CD4-positive, alpha-beta T cell (primary cell): Measurements from ENCODE around the gene AUTS2. TPM values are rescaled to one million over a fixed set of nuclear protein-coding genes. Genes with fewer than 3 reads are reported as not detected.

Source experiments
- ATAC-seq: fragments of 200-7000 bp; cut with Tn5 transposase; one replicate; pipeline ENCODE4 v1.10.0; 2022; ENCODE audit warnings: mild to moderate bottlenecking; ENCODE audit not compliant: poor library complexity
- CTCF ChIA-PET: fragments of 350-600 bp; sonication (Branson Sonifier 250); formaldehyde crosslinking; loops from one replicate; lab custom pipeline; 2021; ENCODE audit warnings: antibody characterized with exemption, inconsistent platforms; lab: Charles Lee
- POLR2A ChIA-PET: fragments of 350-600 bp; sonication (Branson Sonifier 250); formaldehyde crosslinking; loops from one replicate; lab custom pipeline; 2021; ENCODE audit warnings: antibody characterized with exemption, inconsistent platforms; lab: Charles Lee
- DNase-seq, 14 experiments: peaks; one replicate each; pipeline ENCODE4 v3.0.0-alpha.2; 2013 to 2020; ENCODE audit warnings: mixed read lengths in 2 of 14
- H3K27ac ChIP-seq, 2 donors: one replicate each; pipeline versions ENCODE4 v1.5.1 to v1.7.0; 2013; ENCODE audit warnings: low read length in 2 of 2, low read depth in 1 of 2, mild to moderate bottlenecking in 1 of 2
- H3K27me3 ChIP-seq, 2 experiments: 1 replicate in 1 of 2; 2 replicates in 1 of 2; pipeline versions ENCODE4 v1.6.1 to v1.7.0; 2013; ENCODE audit warnings: low read length in 2 of 2, control low read depth in 1 of 2, mild to moderate bottlenecking in 1 of 2, moderate library complexity in 1 of 2; ENCODE audit not compliant: insufficient read depth in 2 of 2, control insufficient read depth in 1 of 2
- H3K36me3 ChIP-seq: one replicate; pipeline ENCODE4 v1.6.1; 2013; ENCODE audit warnings: low read length, control low read depth; ENCODE audit not compliant: insufficient read depth
- H3K4me1 ChIP-seq: one replicate; pipeline ENCODE4 v1.6.1; 2013; ENCODE audit warnings: low read length, control low read depth; ENCODE audit not compliant: insufficient read depth
- H3K4me3 ChIP-seq: one replicate; pipeline ENCODE4 v1.5.1; 2013; ENCODE audit warnings: mild to moderate bottlenecking, low read length, moderate library complexity
- H3K9me3 ChIP-seq, 2 experiments: 1 replicate in 1 of 2; 2 replicates in 1 of 2; pipeline versions ENCODE4 v1.6.1 to v1.7.0; 2013; ENCODE audit warnings: low read length in 2 of 2, mild to moderate bottlenecking in 2 of 2, control low read depth in 1 of 2, moderate library complexity in 1 of 2; ENCODE audit not compliant: control insufficient read depth in 1 of 2, insufficient read depth in 1 of 2
- H3K27ac Mint-ChIP-seq: one replicate; pipeline ENCODE4 v1.8.0; 2020; ENCODE audit warnings: mixed read lengths
- H3K27me3 Mint-ChIP-seq: one replicate; pipeline ENCODE4 v1.8.0; 2021; ENCODE audit warnings: mixed read lengths
- H3K36me3 Mint-ChIP-seq: one replicate; pipeline ENCODE4 v1.8.0; 2021; ENCODE audit warnings: low read depth, mixed read lengths
- H3K4me1 Mint-ChIP-seq: one replicate; pipeline ENCODE4 v1.8.0; 2021; ENCODE audit warnings: low read depth, mixed read lengths
- H3K4me3 Mint-ChIP-seq: one replicate; pipeline ENCODE4 v1.8.0; 2020; ENCODE audit warnings: mild to moderate bottlenecking, mixed read lengths
- H3K9me3 Mint-ChIP-seq: one replicate; pipeline ENCODE4 v1.8.0; 2020; ENCODE audit warnings: mixed read lengths
- CTCF ChIP-seq: fragments of 200-600 bp; IDR thresholded peaks from one replicate; pipeline ENCODE4 v1.8.0; 2022; ENCODE audit warnings: antibody characterized with exemption, mild to moderate bottlenecking
- intact Hi-C, 2 experiments: fragments of 100-400 bp; cut with DNase I in 1 of 2; cut with micrococcal nuclease in 1 of 2; formaldehyde crosslinking; loops; one replicate each; pipeline versions ENCODE4 v1.15.1 to v1.9.0; 2023 to 2025; cut with DNase I, micrococcal nuclease
- total RNA-seq, 174 experiments: library from RNA in 2 of 174; stranded (reverse) in 2 of 174; gene quantifications; one replicate each; pipeline ENCODE4 v1.2.3 and lab custom pipeline; 2021 to 2026

Gene AUTS2
- total RNA-seq, 2 experiments from 2014 or later = 43.6 to 47.6 TPM

GRCh38 chr7:69615685-69616084, 17.4 kb downstream of the AUTS2 start:
- no peaks in the 10 kb centered on the region for H3K4me1 ChIP-seq
- no peak overlapping the region for H3K27ac Mint-ChIP-seq
- intact Hi-C loops = no loop called here
- H3K36me3 Mint-ChIP-seq = no peaks in the 10 kb centered on the region
- no peak for TF ChIP-seq CTCF
- no peaks in the 10 kb centered on the region for H3K9me3 ChIP-seq
- no peaks in the 10 kb centered on the region for H3K36me3 ChIP-seq
- H3K27me3 Mint-ChIP-seq = peaks cover 20% of the 10 kb centered on the region
- no peak overlapping the region for H3K27ac ChIP-seq
- H3K4me1 Mint-ChIP-seq = no peaks in the 10 kb centered on the region
- ChIA-PET CTCF (no interaction called here), POLR2A (no interaction called here)
- H3K27me3 ChIP-seq = no peaks in the 10 kb centered on the region
- ATAC-seq = no peak
- H3K4me3 Mint-ChIP-seq = no peak overlapping the region
- no peaks in the 10 kb centered on the region for H3K9me3 Mint-ChIP-seq
- H3K4me3 ChIP-seq = no peak overlapping the region
- DNase-seq = no peak

GRCh38 chr7:69617364-69617763, 19.1 kb downstream of the AUTS2 start:
- Histone ChIP-seq H3K9me3 (no peaks in the 10 kb centered on the region), H3K27me3 (no peaks in the 10 kb centered on the region), H3K36me3 (no peaks in the 10 kb centered on the region), H3K27ac (no peak overlapping the region), H3K4me3 (no peak overlapping the region), H3K4me1 (no peaks in the 10 kb centered on the region)
- DNase-seq (no peak), ATAC-seq (no peak)
- POLR2A ChIA-PET = no interaction called here
- intact Hi-C loops = no loop called here
- H3K4me1 Mint-ChIP-seq = no peaks in the 10 kb centered on the region
- no peaks in the 10 kb centered on the region for H3K9me3 Mint-ChIP-seq
- H3K4me3 Mint-ChIP-seq = no peak overlapping the region
- TF ChIP-seq CTCF = no peak
- CTCF ChIA-PET = no interaction called here
- H3K27me3 Mint-ChIP-seq = peaks cover 20% of the 10 kb centered on the region
- H3K36me3 Mint-ChIP-seq = no peaks in the 10 kb centered on the region
- no peak overlapping the region for H3K27ac Mint-ChIP-seq

- H3K4me3 Mint-ChIP-seq = no peak overlapping the region
- H3K9me3 Mint-ChIP-seq = no peaks in the 10 kb centered on the region
- Histone ChIP-seq H3K9me3 (no peaks in the 10 kb centered on the region), H3K27me3 (no peaks in the 10 kb centered on the region), H3K4me3 (no peak overlapping the region), H3K27ac (no peak overlapping the region), H3K4me1 (no peaks in the 10 kb centered on the region), H3K36me3 (no peaks in the 10 kb centered on the region)
- H3K27me3 Mint-ChIP-seq = peaks cover 22% of the 10 kb centered on the region
- intact Hi-C loops = no loop called here
- DNase-seq (no peak), ATAC-seq (no peak)
- CTCF ChIA-PET = no interaction called here
- no peak overlapping the region for H3K27ac Mint-ChIP-seq
- H3K36me3 Mint-ChIP-seq = no peaks in the 10 kb centered on the region
- POLR2A ChIA-PET = no interaction called here
- TF ChIP-seq CTCF = no peak
- no peaks in the 10 kb centered on the region for H3K4me1 Mint-ChIP-seq
These were observed 20.8 kb downstream of the AUTS2 start for GRCh38 chr7:69619054-69619453.
